PFSK-1 (cell line): ENCODE measurements around the gene MYO16.

Experiments
- FOXP2 ChIP-seq: optimal IDR thresholded peaks from 2 replicates; pipeline ENCODE3; 2011; ENCODE audit warnings: borderline replicate concordance, control low read depth, inconsistent platforms; ENCODE audit not compliant: insufficient read depth; ENCODE audit errors: extremely low read length, extremely low read depth
- POLR2AphosphoS5 ChIP-seq: IDR thresholded peaks from 2 replicates; pipeline ENCODE4 v1.6.1; 2012; ENCODE audit warnings: low read depth, mild to moderate bottlenecking, control low read depth, low read length, moderate library complexity
- REST ChIP-seq, 2 experiments: IDR thresholded peaks; 2 replicates each; pipeline versions ENCODE4 v1.6.1 to v1.8.0; 2011 to 2012; ENCODE audit warnings: low read depth in 2 of 2, low read length in 2 of 2, control low read depth in 1 of 2, inconsistent platforms in 1 of 2, mild to moderate bottlenecking in 1 of 2, moderate library complexity in 1 of 2; ENCODE audit not compliant: insufficient read depth in 1 of 2
- SIN3A ChIP-seq: IDR thresholded peaks from 2 replicates; pipeline ENCODE4 v1.6.1; 2012; ENCODE audit warnings: mild to moderate bottlenecking, low read length, moderate library complexity, borderline replicate concordance; ENCODE audit not compliant: insufficient read depth
- TAF1 ChIP-seq: IDR thresholded peaks from 2 replicates; pipeline ENCODE4 v1.6.1; 2012; ENCODE audit warnings: low read length, control low read depth, borderline replicate concordance; ENCODE audit not compliant: insufficient read depth

MYO16 gene

GRCh38 chr13:108787700-108788414, 158.4 kb downstream of the MYO16 start:
- TF ChIP-seq REST (IDR thresholded peaks at IDR 0.05; ENCODE audit: insufficient read depth in 1 of 2, low read depth in 2 of 2, low read length in 2 of 2) (no peak), FOXP2 (no peak), TAF1 (no peak), POLR2AphosphoS5 (no peak), SIN3A (no peak)

- TF ChIP-seq FOXP2 (no peak), SIN3A (no peak), TAF1 (no peak), REST (IDR thresholded peaks at IDR 0.05; ENCODE audit: insufficient read depth in 1 of 2, low read depth in 2 of 2, low read length in 2 of 2) (no peak), POLR2AphosphoS5 (no peak)
Observed at GRCh38 chr13:108789476-108789875, 160.1 kb downstream of the MYO16 start.

GRCh38 chr13:108795841-108796240, 166.4 kb downstream of the MYO16 start:
- no peak for TF ChIP-seq REST (IDR thresholded peaks at IDR 0.05; ENCODE audit: insufficient read depth in 1 of 2, low read depth in 2 of 2, low read length in 2 of 2)

- TF ChIP-seq SIN3A (no peak), POLR2AphosphoS5 (no peak), FOXP2 (no peak)
Observed at GRCh38 chr13:108797354-108797753, 167.9 kb downstream of the MYO16 start.

GRCh38 chr13:108807841-108808240, 178.4 kb downstream of the MYO16 start:
- TF ChIP-seq FOXP2 (no peak), REST (IDR thresholded peaks at IDR 0.05; ENCODE audit: insufficient read depth in 1 of 2, low read depth in 2 of 2, low read length in 2 of 2) (no peak), TAF1 (no peak), POLR2AphosphoS5 (no peak), SIN3A (no peak)
